Stimulated activated CD8-positive, alpha-beta memory T cell treated with anti-CD3 and anti-CD28 coated beads, Interleukin-7, amount 100 ng/mL, for 4 hours (primary cell): Measurements from ENCODE around the gene FGFR2.
"Not testable (repeated sequence)": the region's sequence is repeated elsewhere in the genome, so short reads cannot be mapped to it uniquely, and the experiment has no call there.

Experiments
- DNase-seq, 2 donors: peaks; one replicate each; pipeline ENCODE4 v3.0.0-alpha.2; 2020; ENCODE audit warnings: low read depth in 2 of 2

FGFR2 gene

DNA sequence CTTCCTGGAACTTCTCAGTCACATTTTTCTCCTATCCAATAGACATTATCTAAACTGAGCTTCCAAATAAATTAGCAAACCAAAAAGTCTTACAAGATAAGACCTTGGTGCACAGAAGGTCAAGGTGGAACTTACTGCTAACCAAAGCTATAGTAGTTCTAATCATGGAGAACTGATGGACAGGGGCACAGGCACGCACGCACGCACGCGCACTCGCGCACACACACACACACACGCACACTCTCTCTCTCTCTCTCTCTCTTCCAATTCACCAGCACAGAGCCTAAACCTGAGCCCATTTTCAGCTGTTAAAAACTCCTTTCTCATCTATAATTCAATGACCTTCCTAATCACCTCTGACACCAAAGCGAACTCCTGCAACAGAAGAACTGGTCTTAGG is 7.5 kb downstream of the FGFR2 start:
- DNase-seq = no peak

DNA sequence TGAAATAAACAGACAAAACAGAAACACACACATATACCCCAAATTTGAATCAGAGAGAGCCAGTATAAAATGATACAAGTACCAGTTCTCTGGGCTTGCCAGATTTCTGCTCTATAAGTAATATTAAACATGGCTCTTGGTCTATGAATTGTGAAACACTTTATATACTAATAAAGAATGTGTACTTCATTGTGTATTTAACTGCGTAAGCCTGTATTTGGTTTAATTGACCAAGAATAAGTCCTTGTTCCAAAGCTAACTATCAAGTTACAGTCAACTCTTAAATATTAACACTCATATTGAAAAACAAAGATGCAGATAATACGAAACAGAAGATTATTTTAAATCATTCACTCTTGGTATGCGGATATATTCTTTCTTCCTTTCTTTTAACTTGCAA is 8.7 kb downstream of the FGFR2 start:
- no peak for DNase-seq

DNA sequence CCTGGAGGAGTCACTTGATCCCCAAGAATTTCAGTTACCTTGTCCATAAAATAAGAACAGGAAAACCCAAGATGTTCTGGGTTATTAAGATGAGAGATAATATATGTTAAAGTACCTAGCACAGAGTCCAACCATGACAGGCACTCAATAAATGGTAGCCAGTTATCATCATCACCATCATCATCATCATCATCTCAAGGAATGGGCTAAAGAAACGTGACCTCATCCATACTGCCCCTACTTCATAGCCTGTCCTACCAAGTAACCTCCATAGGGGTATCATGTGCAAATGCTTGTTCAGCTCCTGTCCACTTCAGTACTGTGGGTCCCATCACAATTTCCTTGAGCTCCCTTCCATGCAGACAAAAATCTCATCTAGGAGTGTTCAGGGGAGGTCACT is 14.4 kb downstream of the FGFR2 start:
- DNase-seq = no peak

DNA sequence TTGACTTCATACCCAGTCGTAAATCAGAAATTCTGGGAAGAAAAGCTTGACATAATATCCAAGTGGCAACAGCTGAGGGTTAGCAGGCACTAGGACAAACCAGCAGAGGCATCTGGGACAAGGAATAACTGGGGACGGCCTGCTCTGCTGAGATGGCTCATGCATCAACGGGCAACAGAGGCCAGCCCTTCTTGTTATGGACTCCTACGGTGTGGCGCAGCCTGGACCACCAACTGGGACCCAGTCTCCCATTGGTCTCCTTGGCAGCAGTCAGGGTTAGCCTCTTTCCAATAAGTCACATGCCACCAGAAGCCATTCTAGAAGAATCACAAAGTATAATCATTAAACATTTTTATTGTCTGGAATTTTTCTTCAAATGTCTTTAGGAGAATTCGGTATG is 15.0 kb downstream of the FGFR2 start:
- DNase-seq = no peak

DNA sequence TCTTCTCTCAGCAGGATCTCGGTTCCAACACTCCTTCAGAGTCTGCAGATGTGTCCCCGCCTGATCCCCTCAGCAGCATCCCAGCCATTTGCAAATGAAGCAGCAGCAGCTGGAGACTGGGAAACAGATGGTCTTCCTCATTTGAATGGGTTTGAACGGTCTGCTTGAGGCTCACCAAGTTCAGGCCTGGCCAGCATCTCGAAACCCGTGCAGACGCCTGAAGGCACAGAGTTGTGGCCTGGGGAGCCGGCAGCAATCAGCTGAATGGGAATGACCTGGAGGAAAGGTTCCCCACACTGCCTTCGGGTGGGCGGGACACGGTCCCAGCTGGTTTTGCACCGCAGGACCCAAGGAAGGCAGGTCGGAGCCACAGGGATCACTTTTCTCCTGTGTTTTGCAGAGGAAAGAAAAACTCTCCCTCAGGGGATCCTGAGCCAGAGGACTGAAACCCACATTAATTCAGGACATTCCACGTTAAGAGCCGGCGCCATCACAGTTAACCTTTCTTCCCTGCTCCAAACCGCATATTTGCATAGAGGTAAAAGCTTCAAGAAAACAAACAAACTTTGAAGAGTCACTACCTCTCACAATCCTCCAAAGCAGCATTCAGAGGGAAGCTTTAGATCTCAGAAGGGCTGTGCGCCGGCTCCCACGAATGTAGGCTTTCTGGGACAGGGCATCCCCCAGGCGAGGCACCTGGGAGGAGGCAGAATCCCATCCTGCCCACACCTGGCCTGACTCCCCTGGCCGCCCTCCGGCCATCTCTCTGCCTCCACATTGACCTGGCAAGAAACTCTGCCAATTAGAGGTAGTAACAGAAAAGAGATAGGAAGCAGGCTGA is 17.7 kb downstream of the FGFR2 start:
- DNase-seq = no peak

DNA sequence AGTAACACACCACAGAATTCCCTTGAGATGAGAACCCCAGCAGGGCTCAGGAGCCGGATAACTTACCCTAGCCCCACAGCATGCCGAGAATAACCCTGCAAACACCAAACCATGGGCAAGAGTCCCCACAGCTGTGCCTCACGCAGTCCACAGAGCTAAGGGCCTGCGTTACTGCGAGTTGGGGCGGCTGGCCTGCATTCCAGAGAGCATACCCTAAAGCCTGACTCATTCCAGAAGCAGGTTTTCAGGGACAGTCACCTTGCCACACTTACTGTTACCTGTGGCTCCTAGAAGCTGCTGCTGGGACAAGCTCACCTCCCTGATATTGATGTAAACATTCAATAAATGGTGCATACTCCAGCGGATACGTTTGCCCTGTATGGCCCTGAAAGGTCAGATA is 18.6 kb downstream of the FGFR2 start:
- DNase-seq = no peak

DNA sequence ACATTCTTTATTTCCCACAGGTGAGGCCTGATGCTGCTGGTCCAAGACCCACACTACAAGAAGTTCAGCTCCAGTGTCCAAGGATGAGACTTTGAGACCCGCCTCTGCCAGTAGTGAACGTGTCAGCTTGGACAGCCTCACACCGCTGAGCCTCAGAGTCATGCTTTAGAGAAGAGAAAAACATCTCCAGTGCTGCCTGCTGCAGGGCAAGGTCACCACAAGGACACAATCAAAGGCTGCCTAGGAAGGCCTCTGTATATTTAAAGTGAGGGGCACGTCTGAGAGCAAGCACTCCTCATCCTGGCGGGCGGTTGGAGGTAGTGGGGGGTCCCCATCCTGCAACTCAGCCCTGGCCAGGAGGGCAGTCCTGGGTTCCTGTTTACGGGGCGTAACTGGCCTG is 19.3 kb downstream of the FGFR2 start:
- DNase-seq = no peak

DNA sequence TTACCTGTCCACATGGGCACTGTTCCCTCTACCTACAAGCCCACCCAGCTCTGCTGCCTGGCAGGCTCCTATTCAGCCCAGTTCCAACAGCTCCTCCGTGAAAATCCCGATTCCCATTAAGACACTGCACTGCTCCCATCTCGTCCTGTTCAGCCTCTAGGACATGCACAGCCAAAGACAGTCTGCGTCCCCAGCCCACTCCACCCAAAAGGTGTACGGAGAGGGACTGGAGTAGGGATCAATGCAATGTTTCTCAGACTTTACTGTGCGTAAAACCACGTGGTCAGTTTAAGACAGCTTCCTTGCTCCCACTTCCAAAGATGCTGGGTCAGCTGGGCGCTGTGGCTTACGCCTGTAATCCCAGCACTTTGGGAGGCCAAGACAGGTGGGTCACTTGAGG is 19.9 kb downstream of the FGFR2 start:
- DNase-seq = no peak

DNA sequence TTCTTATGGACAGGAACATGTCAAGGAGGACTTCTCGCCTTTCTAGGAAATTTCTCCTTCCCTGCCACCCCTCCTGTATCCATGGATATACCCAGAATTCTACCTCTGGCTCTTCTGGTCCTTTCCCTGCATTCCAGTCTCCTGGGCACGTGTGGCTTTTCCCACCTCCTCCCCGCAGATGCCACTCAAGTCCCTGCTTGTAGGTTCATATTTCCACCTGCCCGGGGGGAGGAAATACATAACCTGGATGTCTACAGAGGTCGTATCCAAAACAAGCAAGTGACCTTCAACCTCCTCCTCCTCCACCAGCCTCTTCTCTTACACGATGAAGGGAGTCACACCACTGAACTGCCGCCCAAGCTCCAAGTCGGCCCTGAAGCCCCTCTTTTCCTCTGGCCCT is 20.7 kb downstream of the FGFR2 start:
- no peak for DNase-seq

DNA sequence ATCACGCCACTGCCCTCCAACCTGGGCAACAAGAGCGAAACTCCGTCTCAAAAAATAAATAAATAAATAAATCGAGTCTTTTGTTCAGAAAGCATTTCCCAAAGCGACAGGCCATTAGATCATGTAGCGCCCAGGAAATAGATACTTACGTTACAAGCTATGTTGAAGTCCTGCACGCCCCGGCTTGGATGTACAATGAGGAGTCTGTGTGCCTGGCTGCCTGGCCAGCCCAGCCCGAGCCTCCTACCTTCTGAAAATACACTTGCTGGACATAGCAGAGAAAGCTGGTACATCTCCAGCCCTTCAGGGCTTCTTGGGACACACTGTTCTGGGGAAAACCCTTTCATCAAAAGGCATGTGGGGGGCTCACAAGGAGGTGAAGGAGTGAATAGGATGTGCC is 22.1 kb downstream of the FGFR2 start:
- DNase-seq = no peak

DNA sequence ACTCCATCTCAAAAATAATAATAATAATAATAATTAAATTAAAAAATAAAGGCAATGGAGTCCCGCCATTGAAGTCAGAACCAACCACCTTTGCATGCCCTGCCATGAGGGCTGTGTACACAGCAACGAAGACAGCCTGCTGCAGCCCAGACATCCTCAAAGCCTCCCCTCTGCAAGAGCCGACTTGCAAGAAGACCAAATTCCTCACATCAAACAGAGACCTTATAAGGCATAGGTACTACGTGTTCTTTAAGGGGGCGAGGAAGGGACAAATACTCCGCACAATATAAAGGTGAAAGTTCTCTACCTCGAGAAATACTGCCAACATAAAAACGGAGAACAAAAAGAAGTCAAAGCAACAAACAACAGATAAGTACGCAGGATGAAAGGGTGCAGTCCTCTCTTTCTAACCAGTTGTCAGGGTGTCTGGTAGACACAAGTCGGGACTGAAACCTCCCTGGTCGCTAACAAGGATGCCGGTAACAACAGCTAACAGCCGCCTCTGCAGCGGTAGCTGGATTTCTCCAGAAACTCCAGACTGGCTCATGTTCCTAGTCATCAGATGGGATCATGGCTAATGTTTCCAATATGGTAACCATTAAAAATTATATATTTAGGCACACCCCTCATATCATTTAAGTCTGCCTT is 23.6 kb downstream of the FGFR2 start:
- no peak for DNase-seq

DNA sequence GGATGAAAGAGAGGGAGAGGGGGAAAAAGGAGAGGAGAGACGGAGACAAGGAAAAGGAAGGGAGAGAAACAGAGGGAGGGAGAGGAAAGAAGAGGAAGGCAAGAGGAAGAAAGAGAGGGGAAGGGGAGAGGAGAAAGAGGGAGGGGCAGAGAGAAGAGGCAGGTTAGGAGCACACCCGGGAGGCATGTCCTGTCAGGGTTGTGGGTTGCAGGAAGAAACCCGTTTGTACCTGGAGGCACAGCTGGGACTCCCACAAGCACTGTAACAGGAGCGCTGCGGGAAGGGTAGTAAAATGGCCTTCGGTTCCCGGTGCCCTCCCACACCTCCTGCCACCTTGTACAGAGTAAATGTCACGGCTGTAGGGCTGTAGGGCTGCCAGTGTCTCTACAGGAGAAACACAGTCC is 24.7 kb downstream of the FGFR2 start:
- DNase-seq = no peak

DNA sequence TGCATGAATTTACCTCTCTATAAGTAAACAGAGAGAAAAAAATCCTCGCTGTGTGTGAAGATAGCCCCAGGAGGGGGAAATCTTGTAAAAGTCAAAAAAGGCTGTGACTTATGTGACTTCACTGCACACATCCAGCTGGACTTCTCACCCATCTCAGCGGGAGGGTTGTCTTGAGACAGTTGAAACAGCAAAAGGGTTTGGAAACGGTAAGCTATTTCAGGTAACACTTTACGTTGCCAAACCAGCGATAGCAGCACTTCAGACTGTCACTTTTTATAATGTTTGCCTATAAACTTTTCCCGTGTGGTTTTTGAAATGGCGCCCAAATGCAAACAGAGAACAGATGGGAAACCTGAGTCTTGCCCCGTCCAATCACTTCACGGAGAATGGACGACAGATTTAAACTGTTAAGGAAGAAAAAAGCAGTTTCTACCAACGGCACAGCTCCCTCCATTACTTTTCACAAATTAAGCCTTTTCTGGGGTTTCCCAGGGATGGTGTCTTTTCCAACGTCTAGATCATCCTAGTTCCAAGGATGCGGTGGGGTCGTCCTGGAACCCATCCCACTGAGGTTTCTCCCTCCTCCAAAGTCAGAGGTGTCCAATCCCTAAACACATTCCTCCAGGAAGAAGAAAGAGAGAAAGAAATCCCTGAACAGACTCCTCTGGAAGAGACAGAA is 25.2 kb downstream of the FGFR2 start:
- DNase-seq = no peak

DNA sequence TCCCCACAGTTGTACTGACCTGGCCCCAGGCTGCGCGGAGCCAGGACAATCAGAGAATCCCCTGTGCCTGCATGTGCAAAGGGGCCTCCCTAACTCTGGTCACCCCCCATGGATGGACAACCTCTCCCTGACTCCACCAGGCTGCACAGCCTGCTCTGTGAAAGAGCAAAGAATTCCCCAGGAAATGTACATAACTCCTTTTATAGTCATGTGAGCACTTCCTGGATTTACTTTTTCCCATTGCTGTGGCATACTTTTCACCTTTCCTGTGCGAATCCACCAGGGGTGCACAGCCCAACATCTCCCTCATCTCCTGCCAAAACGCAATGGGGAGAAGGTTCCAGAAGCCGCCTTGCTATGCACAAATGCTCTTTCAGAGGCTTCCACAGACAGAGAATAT is 27.9 kb downstream of the FGFR2 start:
- DNase-seq = no peak

DNA sequence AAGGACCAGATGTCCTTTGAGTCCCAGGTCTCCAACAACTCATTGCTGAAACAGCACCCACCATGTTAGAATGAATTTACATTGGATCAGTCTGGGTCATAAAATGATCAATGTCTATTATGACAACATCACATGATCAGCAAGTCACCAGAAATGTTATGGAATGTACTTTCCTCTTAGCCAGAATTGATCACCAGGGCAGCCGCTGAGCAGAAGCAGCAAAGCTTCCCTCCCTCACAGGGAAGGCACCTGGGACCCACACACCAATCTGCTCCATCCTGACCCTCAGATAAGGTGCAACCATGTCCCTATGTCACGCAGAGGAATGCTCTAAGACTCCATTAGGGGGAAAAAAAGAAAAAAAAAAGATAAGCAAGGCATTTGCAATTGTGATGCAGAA is 30.0 kb downstream of the FGFR2 start:
- no peak for DNase-seq

DNA sequence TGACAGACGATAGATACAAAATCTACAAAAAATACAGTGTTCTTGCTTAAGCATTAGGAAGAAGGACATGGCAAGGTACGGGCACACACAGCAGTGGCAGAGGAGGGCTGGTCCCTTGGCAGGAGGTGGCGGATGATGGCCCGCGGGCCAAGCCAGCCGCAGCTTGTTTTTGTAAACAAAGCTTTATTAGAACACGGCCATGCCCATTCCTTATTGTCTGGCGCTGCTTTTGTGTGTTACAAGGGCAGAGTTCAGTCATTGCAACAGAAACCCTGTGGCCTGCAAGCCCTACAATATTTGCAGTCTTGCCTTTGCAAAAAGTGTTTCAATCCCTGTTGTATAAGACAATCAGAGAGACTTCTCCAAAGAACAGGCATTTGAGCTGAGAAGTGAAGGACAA is 30.7 kb downstream of the FGFR2 start:
- DNase-seq = no peak

DNA sequence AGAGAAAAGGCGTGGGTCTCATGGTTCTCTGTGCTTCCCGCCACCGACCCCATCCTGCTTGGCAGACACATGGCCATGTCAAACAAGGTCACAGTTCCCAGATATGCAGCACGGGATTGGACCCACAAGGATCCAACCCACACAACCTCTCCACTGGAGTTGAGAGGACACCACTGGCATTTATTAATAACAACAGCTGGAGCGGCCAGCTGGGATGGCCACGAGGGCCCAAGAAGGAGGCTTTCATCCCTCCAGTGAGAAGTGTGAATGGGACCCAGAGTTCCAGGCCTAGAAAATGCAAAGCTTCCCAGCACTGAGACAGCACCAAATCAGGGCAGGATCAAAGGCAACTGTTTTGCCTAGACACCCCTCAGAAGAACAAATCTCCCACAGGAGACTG is 31.5 kb downstream of the FGFR2 start:
- no peak for DNase-seq

DNA sequence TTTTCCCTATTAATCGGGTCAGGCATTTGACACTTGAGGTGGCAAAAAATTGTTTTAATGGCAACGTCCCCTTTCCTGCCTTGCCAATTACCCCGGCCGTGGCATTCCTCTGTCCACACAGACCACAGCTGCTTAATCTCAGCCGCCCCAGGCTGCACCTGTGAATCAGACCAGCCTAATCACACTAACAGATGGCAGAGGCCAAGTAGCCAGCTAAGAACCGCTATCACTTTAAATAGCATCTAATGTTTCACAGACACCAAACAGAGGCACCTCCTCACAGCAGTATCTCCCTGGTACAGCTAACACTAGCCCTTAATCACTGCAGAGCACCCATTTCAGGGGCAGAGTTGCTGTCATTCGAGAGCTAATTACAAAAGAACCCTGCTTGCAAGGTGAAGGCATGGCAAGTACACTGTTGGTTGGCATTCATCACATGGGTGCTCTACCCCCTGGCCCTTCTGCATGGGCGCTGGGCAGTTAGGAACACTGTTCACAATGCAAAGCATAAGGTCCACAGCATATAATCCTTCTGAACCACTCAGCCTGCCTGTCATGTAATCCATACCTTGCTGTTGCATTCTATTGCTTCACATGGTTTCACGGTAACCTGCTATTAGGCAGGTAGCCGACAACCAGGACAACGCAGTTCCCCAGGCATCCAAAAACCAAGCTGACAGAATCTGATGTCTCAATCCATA is 38.8 kb downstream of the FGFR2 start:
- no peak for DNase-seq

DNA sequence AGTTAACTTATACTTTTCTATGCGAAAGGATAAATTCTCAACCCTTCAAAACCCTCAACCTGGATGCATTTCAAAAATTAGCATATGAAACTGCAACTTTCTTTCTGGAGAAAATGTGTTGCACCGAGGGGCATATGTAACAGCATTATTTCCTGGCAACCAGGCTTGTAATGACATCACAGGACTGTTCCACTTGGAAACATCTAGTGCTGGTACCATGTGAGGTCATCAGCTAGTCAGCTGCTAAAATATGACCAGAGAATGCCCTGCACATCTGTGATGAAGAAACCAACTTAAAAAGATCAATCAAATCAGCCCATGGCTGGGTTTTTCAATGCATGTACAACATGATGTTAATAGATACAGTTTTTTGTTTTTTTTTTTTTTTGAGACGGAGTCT is 40.0 kb downstream of the FGFR2 start:
- no peak for DNase-seq

DNA sequence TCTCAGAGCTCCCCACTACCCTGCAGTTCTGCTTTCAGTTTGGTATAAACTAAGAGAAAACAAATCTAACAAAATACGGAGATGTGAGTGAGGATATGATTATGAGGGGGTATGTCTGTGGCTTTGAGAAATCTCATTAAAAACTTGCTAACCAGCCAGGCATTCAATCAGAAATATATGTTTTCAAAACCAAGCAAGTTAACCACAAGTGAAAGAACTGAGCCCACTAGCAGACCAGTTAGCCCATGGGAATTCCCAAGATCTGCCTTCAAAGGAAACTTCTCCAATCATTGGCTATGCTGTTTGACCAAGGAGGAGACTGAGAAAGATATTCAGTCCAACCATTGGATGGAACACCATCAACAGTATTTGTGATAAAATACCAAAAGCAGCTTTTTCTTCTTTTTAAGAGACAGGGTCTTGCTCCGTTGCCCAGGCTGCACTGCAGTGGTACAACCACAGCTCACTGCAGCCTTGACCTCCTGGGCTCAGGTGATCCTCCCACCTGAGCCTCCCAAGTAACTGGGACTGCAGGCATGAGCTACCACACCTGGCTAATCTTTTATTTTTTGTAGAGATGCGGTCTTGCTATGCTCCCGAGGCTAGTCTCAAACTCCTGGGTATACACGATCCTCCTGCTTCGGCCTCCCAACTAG is 41.2 kb downstream of the FGFR2 start:
- no peak for DNase-seq

DNA sequence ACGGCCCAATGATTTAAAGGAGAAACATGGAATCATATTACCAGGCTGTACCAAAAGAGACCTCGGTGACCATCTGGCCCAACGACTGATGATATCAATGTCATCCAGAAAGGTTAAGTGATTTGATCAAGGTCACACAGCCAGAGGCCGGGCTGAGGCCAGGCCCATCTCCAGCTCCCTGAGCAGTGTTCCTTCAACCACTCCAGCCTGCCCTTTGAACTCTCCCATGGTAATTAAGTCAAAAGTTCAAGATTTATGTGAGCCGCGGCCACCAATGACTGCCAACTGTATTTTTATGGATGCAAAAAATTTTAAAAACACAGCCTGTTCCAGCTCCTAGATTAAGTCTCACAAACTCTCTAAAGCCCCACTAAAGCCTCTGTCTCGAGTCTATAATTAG is 41.8 kb downstream of the FGFR2 start:
- DNase-seq = no peak

DNA sequence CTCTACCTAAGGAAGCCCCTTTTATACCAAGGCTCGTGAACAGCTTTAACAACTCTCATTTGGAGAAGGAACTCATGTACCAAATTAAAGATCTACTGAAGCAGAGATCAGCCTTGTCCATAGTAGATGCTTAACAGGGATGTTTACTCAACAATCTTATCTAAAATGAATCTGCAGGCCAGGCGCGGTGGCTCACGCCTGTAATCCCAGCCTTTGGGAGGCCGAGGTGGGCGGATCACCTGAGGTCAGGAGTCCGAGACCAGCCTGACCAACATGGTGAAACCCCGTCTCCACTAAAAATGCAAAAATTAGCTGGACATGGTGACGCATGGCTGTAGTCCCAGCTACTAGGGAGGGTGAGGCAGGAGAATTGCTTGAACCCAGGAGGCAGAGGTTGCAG is 43.3 kb downstream of the FGFR2 start:
- DNase-seq = not testable (repeated sequence)
